ENCODE data around the gene MAPKBP1. TPM values are rescaled to one million over a fixed set of nuclear protein-coding genes. Genes with fewer than 3 reads are reported as not detected.

Gene MAPKBP1
- total and polyA plus RNA-seq, 2 of the 13 experiments (the other 11 are each of a cell fraction or from before 2014, with no cell fraction given), result 3.0 to 7.3 TPM

- no peak overlapping the region for H3K4me2 ChIP-seq (ENCODE audit: low read depth, low read length)
- H3K79me2 ChIP-seq (ENCODE audit: insufficient read depth, low read length), result no peaks in the 10 kb centered on the region
- H3K9me3 ChIP-seq (ENCODE audit: low read length), result no peaks in the 10 kb centered on the region
- no peaks in the 10 kb centered on the region for H3K36me3 ChIP-seq (replicated peaks in 1 of 2; ENCODE audit: control insufficient read depth in 1 of 2, insufficient read depth in 2 of 2, low read length in 2 of 2)
- in situ Hi-C loops (cut with HindIII; ENCODE audit: extremely low pct_ligation_motif_present, low pct_unique_long_range_greater_than_20kb) (no loop called here), intact Hi-C loops (cut with micrococcal nuclease; ENCODE audit: unreplicated experiment) (no loop called here)
- POLR2A ChIA-PET, result no interaction called here
- no peak overlapping the region for H3K9ac ChIP-seq (ENCODE audit: insufficient read depth, low read depth, low read length)
- H3K4me3 ChIP-seq (replicated peaks in 1 of 3; ENCODE audit: insufficient read depth in 1 of 3, low read depth in 2 of 3, low read length in 3 of 3), result no peak overlapping the region
- 63% methylated on average over 6 of the region's 9 CpGs for WGBS (ENCODE audit: low lambda C conversion rate)
- FAIRE-seq (no peak), ATAC-seq (no peak), DNase-seq (ENCODE audit: low spot score) (no peak)
- no TSS peak for BruUV-seq (replicated peaks)
- peaks cover 17% of the 10 kb centered on the region for H3K4me1 ChIP-seq (ENCODE audit: insufficient read depth, low read length)
- H4K20me1 ChIP-seq (ENCODE audit: insufficient read depth, low read length), result no peaks in the 10 kb centered on the region; the same call in 1 of the 2 replicates
- no peak overlapping the region for H2AFZ ChIP-seq (ENCODE audit: low read length)
- no peak overlapping the region for H3K27ac ChIP-seq (ENCODE audit: extremely low read length, insufficient read depth, low read length)
- CTCF ChIA-PET (ENCODE audit: low intra/inter-chr PET ratio, low total read pairs), result no interaction called here
- H3K27me3 ChIP-seq (ENCODE audit: control insufficient read depth in 1 of 2, insufficient read depth in 2 of 2, low read length in 2 of 2), result peaks cover 10 to 35% of the 10 kb centered on the region in 2 experiments; a peak in 4 of 5 replicates
- no peak for TF ChIP-seq ZNF280D (CRISPR knock-in tag; IDR thresholded peaks at IDR 0.05)
- no peak for TF ChIP-seq ZNF136 (CRISPR knock-in tag; IDR thresholded peaks at IDR 0.05; ENCODE audit: low read depth)
- TF ChIP-seq ZFP37 (CRISPR knock-in tag; IDR thresholded peaks at IDR 0.05; ENCODE audit: borderline replicate concordance), result no peak
- no peak for TF ChIP-seq CEBPB (IDR thresholded peaks at IDR 0.05; ENCODE audit: borderline replicate concordance, low read depth, low read length)
- TF ChIP-seq TBX2 (CRISPR knock-in tag; IDR thresholded peaks at IDR 0.05; ENCODE audit: borderline replicate concordance), result no peak
- TF ChIP-seq TBP (CRISPR knock-in tag; IDR thresholded peaks at IDR 0.05), result no peak
- TF ChIP-seq ZNF567 (CRISPR knock-in tag; IDR thresholded peaks at IDR 0.05; ENCODE audit: borderline replicate concordance), result no peak
- no peak for TF ChIP-seq LBX2 (CRISPR knock-in tag; IDR thresholded peaks at IDR 0.05; ENCODE audit: borderline replicate concordance)
- TF ChIP-seq CBX5 (CRISPR knock-in tag; IDR thresholded peaks at IDR 0.05; ENCODE audit: borderline replicate concordance), result no peak
- TF ChIP-seq HOXA9 (CRISPR knock-in tag; IDR thresholded peaks at IDR 0.05; ENCODE audit: borderline replicate concordance), result no peak
- no peak for TF ChIP-seq CHD2 (IDR thresholded peaks at IDR 0.05; ENCODE audit: low read depth, low read length)
- no peak for TF ChIP-seq ZNF318 (CRISPR knock-in tag; IDR thresholded peaks at IDR 0.05)
- TF ChIP-seq ZNF468 (CRISPR knock-in tag; IDR thresholded peaks at IDR 0.05), result no peak
These were observed 80.2 kb downstream of the MAPKBP1 start for GRCh38 chr15:41854443-41854842.
